ENCODE results near the gene ANXA4.
"Not testable (repeated sequence)": the region's sequence is repeated elsewhere in the genome, so short reads cannot be mapped to it uniquely, and the experiment has no call there.

ANXA4 gene

DNA sequence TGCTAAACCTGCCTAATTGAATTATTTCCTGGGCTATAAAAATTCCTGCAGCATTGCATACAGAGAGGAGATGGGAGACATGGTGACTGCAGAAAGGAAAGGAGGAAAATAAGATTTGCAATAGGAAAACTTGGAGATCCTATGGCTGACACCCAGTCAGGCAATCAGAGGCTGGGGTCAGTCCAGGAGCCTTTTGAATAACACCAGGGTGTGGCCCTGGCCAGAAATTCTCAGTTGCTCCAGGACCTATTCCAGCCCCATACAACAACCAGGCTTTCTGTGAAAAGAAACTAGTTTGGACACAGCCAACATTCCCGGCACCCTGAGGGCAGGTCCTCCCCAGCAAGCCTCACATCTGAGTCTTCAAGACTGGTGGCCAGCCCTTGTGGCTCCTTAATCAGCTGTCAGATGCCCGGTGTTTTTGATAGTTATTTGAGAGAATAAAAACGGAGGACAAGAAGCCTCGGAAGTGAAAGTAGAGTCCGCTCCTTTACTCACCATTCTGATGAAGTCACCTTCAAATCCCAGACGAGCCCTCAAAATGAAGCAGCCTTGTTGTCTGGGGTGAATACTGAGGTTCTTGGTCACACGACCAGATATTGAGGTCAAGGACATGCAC lies 56.5 kb downstream of the ANXA4 start:
- no peaks in the 10 kb centered on the region for H3K9me3 ChIP-seq (ENCODE audit: low read depth, low read length)
- TF ChIP-seq EZH2 (IDR thresholded peaks at IDR 0.05) (no peak), POLR2AphosphoS5 (IDR thresholded peaks at IDR 0.05; ENCODE audit: borderline replicate concordance, low read depth, low read length) (no peak), FOXP2 (optimal IDR thresholded peaks at IDR 0.05; ENCODE audit: control extremely low read depth, extremely low read length, insufficient read depth) (no peak)
- peak overlapping the region; percentile 73 for H3K4me3 ChIP-seq
- H3K9ac ChIP-seq (ENCODE audit: insufficient read length), result peak overlapping the region; percentile 30
- DNase-seq (ENCODE audit: low read depth, low spot score), result no peak
- no peaks in the 10 kb centered on the region for H3K36me3 ChIP-seq (ENCODE audit: insufficient read depth, low read length)
- H3K27ac ChIP-seq, result no peak overlapping the region

DNA sequence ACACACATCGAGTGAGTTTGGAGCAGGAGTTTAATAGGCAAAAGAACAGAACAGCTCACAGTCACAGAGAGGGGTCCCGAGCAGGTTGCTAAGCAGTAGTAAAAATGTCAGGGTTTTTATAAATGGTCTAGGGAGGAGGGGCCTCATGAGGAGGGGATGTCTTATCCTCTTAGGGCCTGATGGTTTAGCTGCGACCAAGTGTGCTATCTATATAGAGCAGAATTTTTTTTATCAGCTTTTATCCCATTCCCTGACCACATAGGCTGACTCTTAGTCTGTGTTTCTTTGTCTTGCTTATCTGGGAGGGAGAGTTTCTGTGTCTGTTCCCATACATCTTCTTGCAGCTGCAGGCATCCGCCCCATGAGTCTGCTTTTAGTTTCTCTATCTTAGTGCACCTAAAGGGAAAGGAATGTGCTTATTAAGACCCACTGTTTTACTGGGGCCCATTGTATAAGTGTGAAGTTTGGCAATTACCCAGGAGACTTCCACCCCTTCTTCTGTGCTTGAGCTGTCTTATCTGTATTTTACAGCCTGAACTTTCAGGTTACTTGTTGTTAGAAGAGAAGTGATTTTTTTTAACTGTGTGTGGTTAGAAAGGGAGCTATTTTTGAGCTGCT lies 57.1 kb downstream of the ANXA4 start:
- Histone ChIP-seq H3K27ac (no peak overlapping the region), H3K36me3 (ENCODE audit: insufficient read depth, low read length) (no peaks in the 10 kb centered on the region), H3K4me3 (peak overlapping the region; percentile 73), H3K9me3 (ENCODE audit: low read depth, low read length) (no peaks in the 10 kb centered on the region), H3K9ac (ENCODE audit: insufficient read length) (peak overlapping the region; percentile 30)
- TF ChIP-seq EZH2 (IDR thresholded peaks at IDR 0.05) (no peak), POLR2AphosphoS5 (IDR thresholded peaks at IDR 0.05; ENCODE audit: borderline replicate concordance, low read depth, low read length) (no peak), FOXP2 (optimal IDR thresholded peaks at IDR 0.05; ENCODE audit: control extremely low read depth, extremely low read length, insufficient read depth) (no peak)
- DNase-seq (ENCODE audit: low read depth, low spot score), result no peak

DNA sequence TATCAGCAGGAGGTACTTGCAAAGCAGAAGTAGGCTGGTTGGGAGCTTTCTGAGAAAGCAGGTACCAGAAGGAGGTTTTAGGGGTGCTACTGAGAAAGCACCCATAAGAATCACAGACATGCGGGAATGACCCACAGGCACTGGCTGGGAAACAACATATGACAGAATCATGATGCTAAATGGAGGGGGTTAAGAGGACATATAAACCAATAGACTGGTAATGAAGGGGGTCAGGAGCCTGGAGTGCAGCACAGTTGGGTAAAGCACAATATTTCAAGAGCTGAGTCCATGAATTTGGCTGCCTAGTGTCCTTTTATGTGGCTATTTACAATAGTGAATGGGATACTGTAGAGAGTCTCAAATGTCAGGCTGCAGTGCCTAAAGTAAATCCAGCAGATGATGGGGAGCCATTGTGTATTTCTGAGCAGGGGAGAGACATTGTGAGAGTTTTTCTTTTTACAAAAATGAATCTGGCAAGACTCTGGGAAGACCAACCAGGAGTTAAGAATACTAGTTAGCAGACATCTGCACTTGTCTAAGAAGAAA lies 59.9 kb downstream of the ANXA4 start:
- Histone ChIP-seq H3K9ac (ENCODE audit: insufficient read length) (no peak overlapping the region), H3K36me3 (ENCODE audit: insufficient read depth, low read length) (no peaks in the 10 kb centered on the region), H3K27ac (no peak overlapping the region), H3K9me3 (ENCODE audit: low read depth, low read length) (no peaks in the 10 kb centered on the region), H3K4me3 (no peak overlapping the region)
- no peak for DNase-seq (ENCODE audit: low read depth, low spot score)
- TF ChIP-seq FOXP2 (optimal IDR thresholded peaks at IDR 0.05; ENCODE audit: control extremely low read depth, extremely low read length, insufficient read depth) (no peak), EZH2 (IDR thresholded peaks at IDR 0.05) (no peak), POLR2AphosphoS5 (IDR thresholded peaks at IDR 0.05; ENCODE audit: borderline replicate concordance, low read depth, low read length) (no peak)

DNA sequence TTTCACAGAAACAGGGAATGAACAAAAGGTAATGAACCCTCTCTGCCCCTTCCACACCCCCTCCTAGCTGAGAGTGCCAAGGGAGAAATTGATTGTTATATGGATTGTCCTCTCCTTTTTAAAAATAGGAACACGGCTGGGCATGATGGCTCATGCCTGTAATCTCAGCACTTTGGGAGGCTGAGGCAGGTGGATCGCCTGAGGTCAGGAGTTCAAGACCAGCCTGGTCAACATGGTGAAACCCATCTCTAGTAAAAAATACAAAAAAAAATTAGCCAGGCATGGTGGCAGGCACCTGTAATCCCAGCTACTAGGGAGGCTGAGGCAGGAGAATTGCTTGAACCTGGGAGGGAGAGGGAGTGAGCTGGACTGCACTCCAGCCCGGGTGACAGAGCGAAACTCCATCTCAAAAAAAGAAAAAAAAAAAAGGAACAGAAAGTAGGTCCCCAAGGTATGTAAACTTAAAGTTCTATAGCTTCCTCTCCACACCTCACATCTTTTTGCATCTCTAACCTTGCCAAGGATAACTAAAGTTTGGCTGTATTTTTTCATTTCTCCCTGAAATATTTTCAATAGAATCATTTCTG lies 60.9 kb downstream of the ANXA4 start:
- not testable (repeated sequence) for H3K27ac ChIP-seq; DNase-seq (ENCODE audit: low read depth, low spot score)

DNA sequence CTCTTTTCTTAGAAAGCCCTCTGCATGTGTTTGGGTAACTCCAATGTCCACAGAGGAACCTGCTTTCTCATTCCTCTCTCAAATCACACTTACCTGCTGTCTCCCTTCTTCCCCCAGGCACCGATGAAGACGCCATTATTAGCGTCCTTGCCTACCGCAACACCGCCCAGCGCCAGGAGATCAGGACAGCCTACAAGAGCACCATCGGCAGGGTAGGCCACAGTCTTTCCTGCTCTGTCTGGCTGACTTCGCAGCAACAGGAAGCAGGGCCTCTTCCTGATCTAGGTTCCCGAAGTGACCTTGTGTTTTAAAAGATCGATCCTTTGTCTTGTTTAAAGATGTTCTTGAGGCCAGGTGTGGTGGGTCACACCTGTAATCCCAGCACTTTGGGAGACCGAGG lies 62.5 kb downstream of the ANXA4 start:
- Histone ChIP-seq H3K4me3 (no peak overlapping the region), H3K36me3 (ENCODE audit: insufficient read depth, low read length) (no peaks in the 10 kb centered on the region), H3K9me3 (ENCODE audit: low read depth, low read length) (no peaks in the 10 kb centered on the region), H3K27ac (no peak overlapping the region), H3K9ac (ENCODE audit: insufficient read length) (no peak overlapping the region)
- TF ChIP-seq POLR2AphosphoS5 (IDR thresholded peaks at IDR 0.05; ENCODE audit: borderline replicate concordance, low read depth, low read length) (no peak), FOXP2 (optimal IDR thresholded peaks at IDR 0.05; ENCODE audit: control extremely low read depth, extremely low read length, insufficient read depth) (no peak)
- no peak for DNase-seq (ENCODE audit: low read depth, low spot score)

More for the DNA sequence above, 60.9 kb downstream of the ANXA4 start:
- not testable (repeated sequence) for H3K4me3 ChIP-seq; H3K9ac ChIP-seq (ENCODE audit: insufficient read length); H3K36me3 ChIP-seq (ENCODE audit: insufficient read depth, low read length); H3K9me3 ChIP-seq (ENCODE audit: low read depth, low read length)

DNA sequence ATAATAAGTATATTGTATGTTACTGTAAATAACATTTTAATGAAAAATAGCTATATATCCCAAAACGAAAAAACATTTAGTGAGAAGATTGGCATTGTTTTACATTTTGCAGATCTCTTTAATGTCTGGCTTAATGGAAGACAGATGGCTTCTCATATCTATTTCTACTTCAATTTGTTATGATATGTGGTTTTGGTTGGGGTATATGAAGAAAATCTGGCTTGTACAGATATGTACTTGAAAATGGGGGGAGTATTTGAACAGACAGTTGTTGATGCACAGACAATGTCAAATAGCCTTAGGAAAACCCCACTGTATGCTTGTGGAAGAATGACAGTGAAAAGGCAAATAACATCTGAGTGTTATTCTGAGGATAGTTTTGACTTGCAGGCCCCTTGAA lies 64.0 kb downstream of the ANXA4 start:
- Histone ChIP-seq H3K36me3 (ENCODE audit: insufficient read depth, low read length) (no peaks in the 10 kb centered on the region), H3K27ac (no peak overlapping the region), H3K9me3 (ENCODE audit: low read depth, low read length) (no peaks in the 10 kb centered on the region), H3K4me3 (no peak overlapping the region), H3K9ac (ENCODE audit: insufficient read length) (no peak overlapping the region)
- TF ChIP-seq EZH2 (IDR thresholded peaks at IDR 0.05), result no peak
- TF ChIP-seq POLR2AphosphoS5 (IDR thresholded peaks at IDR 0.05; ENCODE audit: borderline replicate concordance, low read depth, low read length), result no peak
- TF ChIP-seq FOXP2 (optimal IDR thresholded peaks at IDR 0.05; ENCODE audit: control extremely low read depth, extremely low read length, insufficient read depth), result no peak
- DNase-seq (ENCODE audit: low read depth, low spot score), result no peak

DNA sequence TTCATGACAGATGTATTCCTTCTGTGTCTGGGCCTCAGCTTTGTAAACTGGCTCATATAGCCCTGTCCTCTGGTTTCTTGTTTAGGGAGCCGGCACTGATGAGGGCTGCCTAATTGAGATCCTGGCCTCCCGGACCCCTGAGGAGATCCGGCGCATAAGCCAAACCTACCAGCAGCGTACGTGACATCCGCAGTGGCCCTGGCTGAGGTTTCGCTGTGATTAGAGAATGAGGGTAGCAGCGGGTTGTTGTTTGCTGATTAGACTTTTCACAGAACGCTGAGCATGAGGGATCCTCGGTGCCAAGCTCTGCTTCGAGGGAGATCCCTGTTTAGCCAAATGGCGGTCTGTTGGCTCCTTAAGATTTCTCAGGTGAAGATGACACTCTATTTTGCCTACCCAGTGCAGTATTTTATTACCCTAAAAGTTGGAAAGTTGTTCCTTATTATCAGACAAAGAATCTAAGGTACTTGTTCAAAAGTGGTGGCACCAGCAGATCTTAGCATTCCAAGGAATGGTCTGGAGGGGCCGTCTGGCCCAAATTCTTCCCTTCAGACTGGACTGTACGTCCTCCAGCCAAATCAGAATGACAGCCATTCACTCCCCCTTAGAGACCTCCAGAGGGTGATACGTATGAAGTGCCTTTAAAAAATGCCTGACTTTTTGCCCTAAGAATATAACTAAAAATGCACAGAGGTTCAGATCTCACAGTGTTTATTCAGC lies 66.0 kb downstream of the ANXA4 start:
- no peaks in the 10 kb centered on the region for H3K9me3 ChIP-seq (ENCODE audit: low read depth, low read length)
- TF ChIP-seq FOXP2 (optimal IDR thresholded peaks at IDR 0.05; ENCODE audit: control extremely low read depth, extremely low read length, insufficient read depth) (no peak), EZH2 (IDR thresholded peaks at IDR 0.05) (no peak), POLR2AphosphoS5 (IDR thresholded peaks at IDR 0.05; ENCODE audit: borderline replicate concordance, low read depth, low read length) (no peak)
- no peak overlapping the region for H3K27ac ChIP-seq
- no peak for DNase-seq (ENCODE audit: low read depth, low spot score)
- H3K36me3 ChIP-seq (ENCODE audit: insufficient read depth, low read length), result no peaks in the 10 kb centered on the region
- H3K4me3 ChIP-seq, result no peak overlapping the region
- no peak overlapping the region for H3K9ac ChIP-seq (ENCODE audit: insufficient read length)

DNA sequence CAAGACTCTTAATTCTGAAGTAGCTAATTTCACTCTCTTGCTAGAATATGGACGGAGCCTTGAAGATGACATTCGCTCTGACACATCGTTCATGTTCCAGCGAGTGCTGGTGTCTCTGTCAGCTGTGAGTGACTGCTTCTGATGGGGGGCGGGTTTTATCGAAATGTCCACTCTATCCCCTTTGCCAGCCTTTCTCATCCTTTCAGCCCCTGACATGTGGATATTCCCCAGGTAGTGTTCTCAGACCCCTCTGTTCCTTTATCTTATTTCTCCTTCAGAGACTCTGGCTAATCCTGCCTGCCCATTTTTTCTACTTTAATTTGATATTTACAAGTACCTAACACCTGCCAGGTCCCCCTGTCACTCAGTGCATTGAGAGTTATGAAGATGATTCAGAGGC lies 68.6 kb downstream of the ANXA4 start:
- Histone ChIP-seq H3K4me3 (no peak overlapping the region), H3K27ac (no peak overlapping the region), H3K9me3 (ENCODE audit: low read depth, low read length) (no peaks in the 10 kb centered on the region), H3K36me3 (ENCODE audit: insufficient read depth, low read length) (no peaks in the 10 kb centered on the region), H3K9ac (ENCODE audit: insufficient read length) (no peak overlapping the region)
- DNase-seq (ENCODE audit: low read depth, low spot score), result no peak
- TF ChIP-seq EZH2 (IDR thresholded peaks at IDR 0.05), result no peak
- no peak for TF ChIP-seq POLR2AphosphoS5 (IDR thresholded peaks at IDR 0.05; ENCODE audit: borderline replicate concordance, low read depth, low read length)
- TF ChIP-seq FOXP2 (optimal IDR thresholded peaks at IDR 0.05; ENCODE audit: control extremely low read depth, extremely low read length, insufficient read depth), result no peak

All from SK-N-MC (cell line).